Jurkat, Clone E6-1 (cell line): ENCODE data around the gene LYRM1.
"Not testable (repeated sequence)": the region's sequence is repeated elsewhere in the genome, so short reads cannot be mapped to it uniquely, and the experiment has no call there.

Experiments
- DNase-seq: peaks from one replicate; pipeline ENCODE4 v3.0.0-alpha.2; 2011; ENCODE audit warnings: low read depth, low spot score
- H3K4me3 ChIP-seq: 2 replicates; pipeline ENCODE4 v1.5.1; 2011; ENCODE audit warnings: mild to moderate bottlenecking, low read length, control low read depth, moderate library complexity

The LYRM1 gene

DNA sequence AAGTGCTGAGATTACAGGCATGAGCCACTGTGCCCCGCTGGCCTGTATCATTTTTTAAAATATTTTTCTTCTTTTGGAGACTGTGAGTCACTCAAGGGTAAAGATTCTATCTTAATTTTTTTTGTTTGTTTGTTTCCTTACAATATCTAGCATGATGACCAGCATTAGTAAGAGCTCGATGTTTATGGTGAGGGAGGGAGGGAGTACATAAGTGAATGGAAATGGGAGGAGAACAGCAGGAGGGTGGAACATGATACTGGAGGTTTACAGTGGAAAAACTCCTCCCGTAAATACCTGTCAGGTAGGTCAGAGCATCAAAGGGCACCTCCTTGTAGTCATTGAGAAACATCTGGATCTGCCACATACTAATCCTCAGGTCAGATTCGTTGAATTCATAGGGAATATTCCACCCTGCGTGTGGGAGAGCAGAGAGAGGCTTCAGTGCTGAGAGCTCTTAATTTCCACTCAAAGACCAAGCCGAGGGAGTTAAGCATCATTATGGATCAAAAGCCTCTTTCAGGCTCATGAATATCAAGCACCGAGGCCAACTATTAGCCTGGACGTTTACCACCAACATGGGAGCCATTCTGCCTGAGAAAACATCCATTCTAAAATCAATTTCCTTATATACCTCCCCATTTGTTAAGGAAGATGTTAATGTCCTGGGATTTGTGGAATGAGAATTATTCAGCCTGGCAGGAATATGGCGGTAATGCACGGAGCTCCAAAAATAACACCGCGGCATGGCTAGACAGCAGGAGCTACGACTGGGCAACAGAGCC, 51.8 kb downstream of the LYRM1 start:
- no peak for DNase-seq
- no peak overlapping the region for H3K4me3 ChIP-seq

DNA sequence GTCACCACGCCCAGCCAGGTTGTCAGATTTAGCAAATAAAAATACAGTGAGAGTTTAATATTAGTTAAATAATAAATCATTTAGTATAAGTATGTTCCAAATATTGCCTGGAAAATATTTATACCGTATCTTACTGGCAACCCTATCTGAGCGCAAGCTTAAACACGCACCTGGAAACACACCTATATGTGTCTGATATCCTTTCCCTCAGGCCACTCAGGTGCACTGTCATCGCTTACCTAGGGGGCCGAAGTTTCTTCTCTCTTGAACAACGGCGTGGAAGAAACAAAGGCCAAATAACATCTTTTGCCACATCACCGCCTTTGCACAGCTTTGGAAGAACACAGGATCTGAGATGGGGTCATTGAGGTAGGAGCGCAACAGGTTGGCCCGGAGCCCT, 54.0 kb downstream of the LYRM1 start:
- no peak for DNase-seq
- no peak overlapping the region for H3K4me3 ChIP-seq

DNA sequence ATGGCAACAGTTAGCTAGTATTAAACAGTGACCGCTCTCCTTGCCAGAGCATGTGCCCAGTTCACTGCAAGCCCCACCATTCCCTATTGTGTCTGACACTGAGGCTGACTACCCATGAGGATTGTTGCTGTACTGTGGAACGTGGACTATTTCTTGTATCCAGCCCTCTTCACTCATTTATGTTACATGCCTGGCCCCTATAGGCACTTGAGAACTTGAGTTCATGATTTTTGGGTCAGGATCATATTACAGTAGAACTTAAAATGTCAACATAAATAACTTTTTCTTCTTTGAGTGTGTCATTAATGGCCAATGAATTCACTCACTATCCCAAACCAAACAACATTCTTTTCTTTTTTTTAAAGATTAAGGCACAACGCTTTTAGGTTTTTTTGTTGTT, 55.7 kb downstream of the LYRM1 start:
- no peak for DNase-seq
- no peak overlapping the region for H3K4me3 ChIP-seq

DNA sequence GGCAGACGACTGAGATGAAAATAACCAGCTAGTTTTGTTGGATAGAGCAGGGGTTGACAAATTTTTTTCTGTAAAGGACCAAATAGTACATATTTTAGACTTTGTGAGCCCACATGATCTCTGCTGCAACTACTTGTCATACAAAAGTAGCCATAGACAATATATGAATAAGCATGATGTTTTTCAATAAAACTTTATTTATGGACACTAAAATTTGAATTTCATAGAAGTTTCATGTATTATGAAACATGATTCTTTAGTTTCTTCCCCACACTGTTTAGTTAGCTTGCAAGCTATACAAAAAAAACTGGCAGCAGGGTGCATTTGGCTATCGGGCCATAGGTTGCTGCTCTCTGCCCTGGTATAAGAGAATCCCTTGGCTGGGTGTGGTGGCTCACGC, 56.6 kb downstream of the LYRM1 start:
- DNase-seq, result no peak
- no peak overlapping the region for H3K4me3 ChIP-seq

DNA sequence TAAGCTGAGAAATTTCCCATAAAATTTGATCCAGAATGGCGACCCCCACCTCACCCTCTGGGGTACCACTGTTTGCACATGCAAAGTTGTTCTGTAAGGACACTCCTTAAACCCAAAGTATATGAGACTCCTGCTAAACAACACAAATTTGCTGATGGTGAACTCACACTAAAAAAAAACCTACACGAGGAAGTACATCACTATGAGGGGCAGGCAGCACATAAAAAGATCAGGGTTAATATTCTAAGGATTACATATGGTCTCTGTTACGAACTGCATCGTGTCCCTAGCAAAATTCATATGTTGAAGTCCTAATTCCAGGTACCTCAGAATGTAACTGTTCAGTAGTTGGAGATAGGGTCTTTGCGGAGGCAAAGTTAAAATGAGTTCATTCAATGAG, 60.3 kb downstream of the LYRM1 start:
- H3K4me3 ChIP-seq, result no peak overlapping the region
- no peak for DNase-seq

DNA sequence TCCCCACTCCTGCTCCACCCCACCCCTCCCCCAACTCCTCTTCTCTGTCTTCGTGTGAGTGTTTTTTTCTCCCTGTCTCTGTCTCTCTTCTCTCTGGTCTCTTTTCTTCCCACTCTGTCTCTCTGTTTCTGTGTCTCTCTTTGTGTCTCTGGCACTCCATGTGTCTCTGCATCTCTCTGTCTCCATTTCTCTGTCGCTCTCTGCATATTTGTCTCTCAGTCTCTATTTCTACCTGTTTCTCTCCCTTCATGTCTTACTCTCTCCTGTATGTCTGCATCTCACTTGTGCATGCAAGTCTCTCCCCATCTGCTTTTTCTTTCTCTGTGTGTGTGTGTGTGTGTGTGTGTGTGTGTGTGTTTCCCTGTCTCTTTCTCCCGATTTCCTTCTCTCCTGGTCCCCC, 68.2 kb downstream of the LYRM1 start:
- H3K4me3 ChIP-seq, result no peak overlapping the region
- DNase-seq, result no peak

DNA sequence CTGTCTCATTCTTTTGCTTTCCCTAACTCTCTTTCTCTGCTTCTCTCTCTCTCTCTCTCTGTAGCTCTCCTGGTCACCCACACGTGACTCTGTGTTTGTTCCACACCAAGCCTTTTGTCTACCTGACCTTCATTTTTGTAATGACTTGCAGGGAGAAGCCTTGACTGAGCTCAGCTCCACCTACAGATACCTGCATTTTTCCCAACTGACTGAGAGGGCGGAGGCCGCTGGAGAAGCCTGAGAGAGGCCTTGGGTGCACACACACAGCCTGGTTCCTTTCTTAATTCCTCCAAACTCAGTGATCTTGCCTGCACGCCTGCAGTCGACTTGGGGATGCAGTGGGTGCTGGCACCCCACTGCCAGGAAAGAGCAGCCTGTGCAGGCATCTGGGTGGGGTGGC, 68.8 kb downstream of the LYRM1 start:
- DNase-seq, result no peak

DNA sequence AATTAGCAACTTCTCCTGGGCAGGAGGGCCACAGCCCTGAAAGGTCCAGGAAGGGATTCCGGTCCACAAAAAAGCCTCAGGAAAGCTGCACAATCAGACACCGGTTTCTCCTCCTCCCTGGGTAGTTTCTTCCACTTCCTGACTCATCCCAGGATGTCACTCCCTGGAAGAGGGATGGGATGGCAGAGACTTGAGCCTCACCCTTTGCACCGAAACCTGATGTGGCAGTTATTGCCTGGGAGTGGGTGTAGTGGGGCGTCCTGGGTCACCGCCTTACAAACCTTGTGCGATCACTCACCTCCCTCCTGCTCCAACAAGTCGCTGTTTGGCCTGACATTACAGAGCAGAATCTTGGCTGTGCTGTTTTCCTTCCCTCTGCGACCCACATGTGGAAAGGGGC, 70.8 kb downstream of the LYRM1 start:
- DNase-seq, result no peak

More for the DNA sequence above, 68.8 kb downstream of the LYRM1 start:
- no peak overlapping the region for H3K4me3 ChIP-seq

DNA sequence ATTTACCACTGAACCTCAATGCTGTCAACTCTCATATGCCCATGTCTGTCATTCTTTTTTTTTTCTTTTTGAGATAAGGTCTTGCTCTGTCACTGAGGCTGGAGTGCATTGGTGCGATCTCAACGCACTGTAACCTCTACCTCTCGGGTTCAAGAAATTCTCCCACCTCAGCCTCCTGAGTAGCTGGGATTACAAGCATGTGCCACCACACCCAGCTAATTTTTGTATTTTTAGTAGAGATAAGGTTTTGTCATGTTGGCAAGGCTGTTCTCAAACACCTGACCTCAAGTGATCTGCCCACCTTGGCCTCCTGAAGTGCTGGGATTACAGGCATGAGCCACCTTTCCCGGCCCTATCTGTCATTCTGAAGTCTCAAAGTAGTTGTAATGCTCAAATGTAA, 72.6 kb downstream of the LYRM1 start:
- not testable (repeated sequence) for DNase-seq, H3K4me3 ChIP-seq

More for the DNA sequence above, 70.8 kb downstream of the LYRM1 start:
- no peak overlapping the region for H3K4me3 ChIP-seq
